Endodermal cell (in vitro differentiated cells): Measurements from ENCODE around the gene AGO3. TPM values are rescaled to one million over a fixed set of nuclear protein-coding genes. Genes with fewer than 3 reads are reported as not detected.

Source experiments
- DNase-seq: peaks from one replicate; pipeline ENCODE4 v3.0.0-alpha.2; 2017
- H3K27ac ChIP-seq: 2 replicates; pipeline ENCODE4 v1.5.1; 2013; ENCODE audit warnings: mild to moderate bottlenecking, low read depth, low read length, moderate library complexity
- H3K27me3 ChIP-seq: 2 replicates; pipeline ENCODE4 v1.6.1; 2013; ENCODE audit warnings: mild to moderate bottlenecking, low read length, moderate library complexity; ENCODE audit not compliant: insufficient read depth, control insufficient read depth, poor library complexity, severe bottlenecking
- H3K36me3 ChIP-seq: 2 replicates; pipeline ENCODE4 v1.7.0; 2013; ENCODE audit warnings: mild to moderate bottlenecking, low read length, moderate library complexity; ENCODE audit not compliant: control insufficient read depth, insufficient read depth
- H3K4me1 ChIP-seq: one replicate; pipeline ENCODE4 v1.7.0; 2013; ENCODE audit warnings: low read length; ENCODE audit not compliant: control insufficient read depth, insufficient read depth
- H3K4me3 ChIP-seq: 2 replicates; pipeline ENCODE4 v1.5.1; 2013; ENCODE audit warnings: mild to moderate bottlenecking, low read length, moderate library complexity
- H3K9ac ChIP-seq: 2 replicates; pipeline ENCODE4 v1.6.1; 2013; ENCODE audit warnings: mild to moderate bottlenecking, low read length, moderate library complexity; ENCODE audit not compliant: poor library complexity, severe bottlenecking; ENCODE audit errors: extremely low read depth
- H3K9me3 ChIP-seq: 2 replicates; pipeline ENCODE4 v1.6.1; 2013; ENCODE audit warnings: mild to moderate bottlenecking, low read length, moderate library complexity; ENCODE audit not compliant: control insufficient read depth
- H3K27ac Mint-ChIP-seq: 2 replicates; pipeline ENCODE4 v1.8.0; 2020; ENCODE audit warnings: mixed read lengths
- H3K27me3 Mint-ChIP-seq: 2 replicates; pipeline ENCODE4 v1.8.0; 2021; ENCODE audit warnings: mild to moderate bottlenecking, mixed read lengths; ENCODE audit not compliant: insufficient read depth
- H3K36me3 Mint-ChIP-seq: 2 replicates; pipeline ENCODE4 v1.8.0; 2020; ENCODE audit warnings: low read depth, mixed read lengths
- H3K4me1 Mint-ChIP-seq: 2 replicates; pipeline ENCODE4 v1.8.0; 2020; ENCODE audit warnings: mixed read lengths
- H3K4me3 Mint-ChIP-seq: 2 replicates; pipeline ENCODE4 v1.8.0; 2020; ENCODE audit warnings: mild to moderate bottlenecking, moderate library complexity, mixed read lengths
- H3K9me3 Mint-ChIP-seq: 2 replicates; pipeline ENCODE4 v1.8.0; 2020; ENCODE audit warnings: mild to moderate bottlenecking, mixed read lengths
- WGBS, 2 experiments: methylation state at CpG; one replicate each; pipeline versions ENCODE4 v1.1.5 to v1.1.7; 2013; ENCODE audit warnings: missing lambda C conversion rate in 2 of 2, mixed read lengths in 1 of 2; ENCODE audit not compliant: insufficient coverage in 1 of 2, insufficient read length in 1 of 2; 5-methylcytosine and 5-hydroxymethylcytosine counted together
- total RNA-seq, 2 donors: library from RNA; stranded (reverse); fragmentation: NEBNext Ultra II Directional in 1 of 2; extraction: Animal tissue kit (Norgen Biotek cat#: 25700) in 1 of 2; gene quantifications; 2 replicates in 1 of 2; 3 replicates in 1 of 2; pipeline ENCODE4 v1.2.1, GENCODE V29; 2021
- TF ChIP-seq, protein P1 (sequence below): fragments of 200-600 bp; sonication (generic); conservative IDR thresholded peaks from 2 replicates; pipeline ENCODE4 v1.5.0; 2021; ENCODE audit warnings: antibody characterized with exemption, mild to moderate bottlenecking

The AGO3 gene
- total RNA-seq, 2 donors from 2014 or later: 32.8 to 39.8 TPM

DNA sequence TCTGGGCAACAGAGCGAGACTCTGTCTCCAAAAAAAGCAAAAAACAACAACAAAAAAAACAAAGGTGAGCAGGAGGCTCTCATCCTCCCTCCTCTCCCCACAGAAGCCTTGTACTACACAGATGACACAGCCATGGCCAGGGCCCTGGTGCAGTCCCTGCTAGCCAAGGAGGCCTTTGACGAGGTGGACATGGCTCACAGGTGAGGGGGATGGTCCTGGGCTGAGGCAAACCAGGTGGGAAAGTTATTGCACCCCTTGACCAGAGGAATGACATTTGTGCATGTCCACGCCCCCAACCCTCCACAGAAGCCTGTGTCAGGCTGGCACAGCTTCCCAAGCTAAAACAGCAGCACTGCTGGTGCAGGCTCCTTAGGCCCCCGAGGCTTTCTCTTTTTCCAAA is 160.2 kb downstream of the AGO3 start:
- H3K36me3 ChIP-seq: peaks cover 49% of the 10 kb centered on the region
- H3K4me3 Mint-ChIP-seq: peak overlapping the region; percentile 8

DNA sequence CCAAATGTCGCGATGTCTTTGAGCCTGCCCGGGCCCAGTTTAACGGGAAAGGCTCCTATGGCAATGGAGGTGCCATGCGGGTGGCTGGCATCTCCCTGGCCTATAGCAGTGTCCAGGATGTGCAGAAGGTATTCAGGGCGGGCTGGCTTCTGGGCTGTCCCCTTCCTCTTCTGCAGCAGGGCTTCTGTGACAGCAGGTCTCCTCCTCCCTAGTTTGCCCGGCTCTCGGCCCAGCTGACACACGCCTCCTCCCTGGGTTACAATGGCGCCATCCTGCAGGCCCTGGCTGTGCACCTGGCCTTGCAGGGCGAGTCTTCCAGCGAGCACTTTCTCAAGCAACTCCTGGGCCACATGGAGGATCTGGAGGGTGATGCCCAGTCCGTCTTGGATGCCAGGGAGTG is 160.8 kb downstream of the AGO3 start:
- Mint-ChIP-seq H3K4me1 (peaks cover 11% of the 10 kb centered on the region), H3K36me3 (peaks cover 31% of the 10 kb centered on the region), H3K27ac (no peak overlapping the region), H3K9me3 (no peaks in the 10 kb centered on the region), H3K27me3 (no peaks in the 10 kb centered on the region), H3K4me3 (peak overlapping the region; percentile 8)
- DNase-seq: no peak
- H3K36me3 ChIP-seq: peaks cover 49% of the 10 kb centered on the region
- H3K4me1 ChIP-seq: no peaks in the 10 kb centered on the region
- TF ChIP-seq, protein P1, sequence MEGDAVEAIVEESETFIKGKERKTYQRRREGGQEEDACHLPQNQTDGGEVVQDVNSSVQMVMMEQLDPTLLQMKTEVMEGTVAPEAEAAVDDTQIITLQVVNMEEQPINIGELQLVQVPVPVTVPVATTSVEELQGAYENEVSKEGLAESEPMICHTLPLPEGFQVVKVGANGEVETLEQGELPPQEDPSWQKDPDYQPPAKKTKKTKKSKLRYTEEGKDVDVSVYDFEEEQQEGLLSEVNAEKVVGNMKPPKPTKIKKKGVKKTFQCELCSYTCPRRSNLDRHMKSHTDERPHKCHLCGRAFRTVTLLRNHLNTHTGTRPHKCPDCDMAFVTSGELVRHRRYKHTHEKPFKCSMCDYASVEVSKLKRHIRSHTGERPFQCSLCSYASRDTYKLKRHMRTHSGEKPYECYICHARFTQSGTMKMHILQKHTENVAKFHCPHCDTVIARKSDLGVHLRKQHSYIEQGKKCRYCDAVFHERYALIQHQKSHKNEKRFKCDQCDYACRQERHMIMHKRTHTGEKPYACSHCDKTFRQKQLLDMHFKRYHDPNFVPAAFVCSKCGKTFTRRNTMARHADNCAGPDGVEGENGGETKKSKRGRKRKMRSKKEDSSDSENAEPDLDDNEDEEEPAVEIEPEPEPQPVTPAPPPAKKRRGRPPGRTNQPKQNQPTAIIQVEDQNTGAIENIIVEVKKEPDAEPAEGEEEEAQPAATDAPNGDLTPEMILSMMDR: no peak
- H3K4me3 ChIP-seq: no peak overlapping the region
- no peak overlapping the region for H3K9ac ChIP-seq
- no peaks in the 10 kb centered on the region for H3K9me3 ChIP-seq
- H3K27me3 ChIP-seq: no peaks in the 10 kb centered on the region
- H3K27ac ChIP-seq: no peak overlapping the region
- 93 to 94% methylated on average over 6 to 13 of the region's 13 CpGs for WGBS, 2 experiments

More for the DNA sequence above, 160.2 kb downstream of the AGO3 start:
- no peaks in the 10 kb centered on the region for H3K27me3 ChIP-seq
- H3K4me3 ChIP-seq: no peak overlapping the region
- H3K27ac ChIP-seq: no peak overlapping the region
- Mint-ChIP-seq H3K4me1 (peaks cover 11% of the 10 kb centered on the region), H3K36me3 (peaks cover 31% of the 10 kb centered on the region), H3K27ac (no peak overlapping the region), H3K27me3 (peaks cover 2% of the 10 kb centered on the region), H3K9me3 (no peaks in the 10 kb centered on the region)
- no peaks in the 10 kb centered on the region for H3K9me3 ChIP-seq
- no peaks in the 10 kb centered on the region for H3K4me1 ChIP-seq
- no peak for DNase-seq
- no peak overlapping the region for H3K9ac ChIP-seq
- TF ChIP-seq, protein P1: no peak
- WGBS, 2 experiments: 92 to 93% methylated on average over 3 to 4 of the region's 4 CpGs

DNA sequence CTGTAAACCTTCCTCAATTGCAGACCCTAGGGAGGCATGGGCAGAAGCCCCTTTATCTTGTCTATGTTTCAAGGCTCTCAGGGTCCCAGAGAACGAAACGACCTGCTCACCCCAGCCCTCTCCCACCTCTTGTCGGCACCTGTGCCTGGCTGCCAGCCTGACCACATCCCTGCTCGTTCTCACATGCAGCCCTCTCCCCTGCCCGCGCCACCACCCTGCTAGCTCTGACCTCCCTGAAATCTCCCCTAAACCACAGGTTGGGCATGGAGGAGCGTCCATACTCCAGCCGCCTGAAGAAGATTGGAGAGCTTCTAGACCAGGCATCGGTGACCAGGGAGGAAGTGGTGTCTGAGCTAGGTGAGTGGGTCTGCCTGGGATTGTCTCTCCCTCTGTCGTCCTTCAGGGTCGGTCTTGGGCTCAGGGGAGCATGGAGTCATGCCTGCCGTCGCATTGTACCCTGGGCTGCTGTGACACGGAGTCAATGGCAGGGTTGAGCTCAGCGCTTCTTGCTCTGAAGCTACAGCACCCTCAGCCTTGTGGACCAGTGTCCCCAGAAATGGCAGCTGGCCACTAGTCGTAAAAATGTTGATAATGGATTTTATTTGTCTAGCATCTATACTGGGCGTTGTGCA is 161.4 kb downstream of the AGO3 start:
- H3K9ac ChIP-seq: no peak overlapping the region
- no peaks in the 10 kb centered on the region for H3K27me3 ChIP-seq
- H3K27ac Mint-ChIP-seq: no peak overlapping the region
- peaks cover 49% of the 10 kb centered on the region for H3K36me3 ChIP-seq
- H3K4me1 Mint-ChIP-seq: peaks cover 11% of the 10 kb centered on the region
- no peaks in the 10 kb centered on the region for H3K9me3 ChIP-seq
- 94 to 97% methylated on average over 15 to 17 of the region's 17 CpGs for WGBS, 2 experiments
- no peak overlapping the region for H3K4me3 ChIP-seq
- no peak for DNase-seq
- TF ChIP-seq, protein P1: no peak
- H3K9me3 Mint-ChIP-seq: no peaks in the 10 kb centered on the region
- H3K27ac ChIP-seq: no peak overlapping the region
- H3K4me1 ChIP-seq: no peaks in the 10 kb centered on the region
- peaks cover 31% of the 10 kb centered on the region for H3K36me3 Mint-ChIP-seq
- H3K27me3 Mint-ChIP-seq: no peaks in the 10 kb centered on the region
- H3K4me3 Mint-ChIP-seq: no peak overlapping the region
